ENCODE data around the gene REPIN1.
A peak's percentile ranks its signal among the peaks of the same experiment; 100 is the strongest.
"Not testable (repeated sequence)": the region's sequence is repeated elsewhere in the genome, so short reads cannot be mapped to it uniquely, and the experiment has no call there.

Gene REPIN1

GRCh38 chr7:150376560-150376959, 7.9 kb downstream of the REPIN1 start:
- no peak for DNase-seq (ENCODE audit: low read depth)

GRCh38 chr7:150377196-150377595, 8.6 kb downstream of the REPIN1 start:
- no peak for DNase-seq (ENCODE audit: low read depth)

GRCh38 chr7:150377635-150378034, 9.0 kb downstream of the REPIN1 start:
- DNase-seq (ENCODE audit: low read depth) = no peak

- DNase-seq (ENCODE audit: low read depth) = no peak
These were observed 9.7 kb downstream of the REPIN1 start for GRCh38 chr7:150378115-150378852.

- peak; percentile 91 for DNase-seq (ENCODE audit: low read depth)
These were observed 10.3 kb downstream of the REPIN1 start, which contains the start of gene ZNF775 for GRCh38 chr7:150378853-150379440. ZNF775 (plus strand) TSS chr7:150379330; CDS start chr7:150388471, 9,141 bp downstream.

- DNase-seq (ENCODE audit: low read depth) = no peak
These were observed 11.1 kb downstream of the REPIN1 start for GRCh38 chr7:150379441-150380379.

GRCh38 chr7:150380463-150380862, 11.8 kb downstream of the REPIN1 start:
- no peak for DNase-seq (ENCODE audit: low read depth)

GRCh38 chr7:150381096-150381495, 12.5 kb downstream of the REPIN1 start:
- no peak for DNase-seq (ENCODE audit: low read depth)

- DNase-seq (ENCODE audit: low read depth) = no peak
These were observed 13.1 kb downstream of the REPIN1 start for GRCh38 chr7:150381785-150382122.

GRCh38 chr7:150382123-150382843, 13.7 kb downstream of the REPIN1 start:
- no peak for DNase-seq (ENCODE audit: low read depth)

GRCh38 chr7:150382844-150383225, 14.2 kb downstream of the REPIN1 start:
- DNase-seq (ENCODE audit: low read depth) = no peak

- DNase-seq (ENCODE audit: low read depth) = no peak
These were observed 15.2 kb downstream of the REPIN1 start for GRCh38 chr7:150383710-150384397.

GRCh38 chr7:150384406-150385301, 16.0 kb downstream of the REPIN1 start:
- DNase-seq (ENCODE audit: low read depth) = no peak

- DNase-seq (ENCODE audit: low read depth) = no peak
These were observed 16.7 kb downstream of the REPIN1 start for GRCh38 chr7:150385302-150385723.

GRCh38 chr7:150385884-150386283, 17.3 kb downstream of the REPIN1 start:
- not testable (repeated sequence) for DNase-seq (ENCODE audit: low read depth)

GRCh38 chr7:150388306-150388705, 19.7 kb downstream of the REPIN1 start:
- DNase-seq (ENCODE audit: low read depth) = no peak

GRCh38 chr7:150388709-150389531, 20.3 kb downstream of the REPIN1 start:
- no peak for DNase-seq (ENCODE audit: low read depth)

GRCh38 chr7:150389532-150389816, 20.9 kb downstream of the REPIN1 start:
- no peak for DNase-seq (ENCODE audit: low read depth)

- DNase-seq (ENCODE audit: low read depth) = no peak
These were observed 21.6 kb downstream of the REPIN1 start for GRCh38 chr7:150390205-150390604.

GRCh38 chr7:150393325-150393724, 24.7 kb downstream of the REPIN1 start:
- no peak for DNase-seq (ENCODE audit: low read depth)
